ENCODE data around the gene C22orf39.

DNA sequence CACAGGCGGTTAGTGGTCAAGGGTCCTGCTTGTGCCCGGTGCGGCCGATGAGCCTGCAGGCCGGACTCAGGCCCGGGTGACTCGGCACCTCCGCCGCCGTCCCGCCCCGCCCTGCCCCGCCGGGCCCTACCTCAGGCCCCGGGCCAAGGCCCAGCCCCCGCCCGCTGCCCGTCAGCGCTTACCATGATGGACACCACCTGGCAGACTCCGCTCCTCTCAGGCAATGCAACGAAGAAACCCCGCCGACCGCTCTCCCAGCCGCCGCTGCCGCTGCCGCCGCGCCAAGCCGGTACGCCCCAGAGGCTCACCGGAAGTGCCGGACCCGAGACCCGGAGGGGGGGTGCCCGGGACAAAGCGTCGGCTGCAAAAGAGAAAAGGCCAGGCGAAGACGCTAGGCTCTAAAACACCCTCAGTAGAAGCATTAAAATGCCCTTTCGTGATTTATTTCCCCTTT lies 31.4 kb upstream of the C22orf39 start, which contains the start of gene UFD1:
- TF ChIP-seq, protein P1, sequence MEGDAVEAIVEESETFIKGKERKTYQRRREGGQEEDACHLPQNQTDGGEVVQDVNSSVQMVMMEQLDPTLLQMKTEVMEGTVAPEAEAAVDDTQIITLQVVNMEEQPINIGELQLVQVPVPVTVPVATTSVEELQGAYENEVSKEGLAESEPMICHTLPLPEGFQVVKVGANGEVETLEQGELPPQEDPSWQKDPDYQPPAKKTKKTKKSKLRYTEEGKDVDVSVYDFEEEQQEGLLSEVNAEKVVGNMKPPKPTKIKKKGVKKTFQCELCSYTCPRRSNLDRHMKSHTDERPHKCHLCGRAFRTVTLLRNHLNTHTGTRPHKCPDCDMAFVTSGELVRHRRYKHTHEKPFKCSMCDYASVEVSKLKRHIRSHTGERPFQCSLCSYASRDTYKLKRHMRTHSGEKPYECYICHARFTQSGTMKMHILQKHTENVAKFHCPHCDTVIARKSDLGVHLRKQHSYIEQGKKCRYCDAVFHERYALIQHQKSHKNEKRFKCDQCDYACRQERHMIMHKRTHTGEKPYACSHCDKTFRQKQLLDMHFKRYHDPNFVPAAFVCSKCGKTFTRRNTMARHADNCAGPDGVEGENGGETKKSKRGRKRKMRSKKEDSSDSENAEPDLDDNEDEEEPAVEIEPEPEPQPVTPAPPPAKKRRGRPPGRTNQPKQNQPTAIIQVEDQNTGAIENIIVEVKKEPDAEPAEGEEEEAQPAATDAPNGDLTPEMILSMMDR (IDR thresholded peaks at IDR 0.05), result peak in 1 of 4 experiments; percentile 16
- TF ChIP-seq POLR2A (IDR thresholded peaks at IDR 0.05) (no peak), POLR2AphosphoS5 (IDR thresholded peaks at IDR 0.05) (no peak)

Measured in prostate gland (tissue), 2 donors.